K562 (cell line): ENCODE results near the gene UPK2. TPM values are rescaled to one million over a fixed set of nuclear protein-coding genes. Genes with fewer than 3 reads are reported as not detected.

Experiments used
- CREB5 ChIP-seq: fragments of 250-450 bp; sonication (Bioruptor Pico); IDR thresholded peaks from 2 replicates; pipeline ENCODE4 v1.5.0; 2020; ENCODE audit warnings: mild to moderate bottlenecking
- KAT2B ChIP-seq: IDR thresholded peaks from one replicate; pipeline ENCODE4 v1.6.1; 2012; ENCODE audit warnings: low read depth, mild to moderate bottlenecking, control low read depth, inconsistent platforms, low read length, moderate library complexity
- NCOA4 ChIP-seq: fragments of 450-650 bp; IDR thresholded peaks from 2 replicates; pipeline ENCODE4 v1.6.1; 2018; ENCODE audit warnings: mild to moderate bottlenecking; ENCODE audit not compliant: partially characterized antibody
- NUFIP1 ChIP-seq: fragments of 450-650 bp; IDR thresholded peaks from 2 replicates; pipeline ENCODE4 v1.6.1; 2018; ENCODE audit not compliant: partially characterized antibody
- SLC30A9 ChIP-seq: fragments of 250-450 bp; sonication (Bioruptor Pico); IDR thresholded peaks from 2 replicates; pipeline ENCODE4 v1.8.0; 2022; ENCODE audit warnings: mild to moderate bottlenecking, moderate library complexity
- SMARCA4 ChIP-seq: fragments of 450-650 bp; IDR thresholded peaks from 2 replicates; pipeline ENCODE4 v1.6.1; 2016
- SRSF7 ChIP-seq: fragments of 200-400 bp; formaldehyde crosslinking; optimal IDR thresholded peaks from 2 replicates; pipeline ENCODE3; 2017; ENCODE audit warnings: mild to moderate bottlenecking, low read depth, low read length
- ZBTB33 ChIP-seq: sonication (generic); formaldehyde crosslinking; IDR thresholded peaks from 2 replicates; pipeline ENCODE4 v1.8.1; 2023; ENCODE audit warnings: mild to moderate bottlenecking, missing genetic modification reagents
- polyA plus RNA-seq, 8 experiments: library from polyadenylated mRNA; depleted of rRNA in 4 of 8; stranded (reverse) in 5 of 8; unstranded in 3 of 8; fragments of >200 nt; fragmentation: Nextera tagmentation in 2 of 8; fragmentation: Illumina TruSeq in 1 of 8; extraction: Ambion mirVana in 2 of 8; extraction: Trizol in 1 of 8; gene quantifications; 2 replicates each; pipeline versions ENCODE4 v1.2.1 to v1.2.3, GENCODE V29; 2011 to 2014; ENCODE audit warnings: inconsistent platforms in 1 of 8, missing spikeins in 1 of 8
- total RNA-seq, 7 experiments: library from RNA; depleted of rRNA in 6 of 7; stranded (reverse); fragments of >200 nt in 6 of 7; fragmentation: Illumina TruSeq in 2 of 7; extraction: Trizol in 2 of 7; gene quantifications; 2 replicates each; pipeline versions ENCODE4 v1.2.1 to v1.2.3, GENCODE V29; 2011 to 2021; ENCODE audit warnings: low replicate concordance in 1 of 7
- TF ChIP-seq, protein P1 (sequence below): fragments of 150-350 bp; conservative IDR thresholded peaks from 2 replicates; pipeline ENCODE4 v1.6.1; 2014; ENCODE audit warnings: low read length
- TF ChIP-seq, protein P2 (sequence below): fragments of 450-650 bp; formaldehyde crosslinking; IDR thresholded peaks from 2 replicates; pipeline ENCODE4 v1.4.0; 2020; ENCODE audit warnings: mild to moderate bottlenecking
- TF ChIP-seq, protein P3 (sequence below): fragments of 200-800 bp; sonication (Bioruptor generic); IDR thresholded peaks from 2 replicates; pipeline ENCODE4 v1.6.1; 2017; ENCODE audit warnings: missing genetic modification characterization, missing compliant biosample characterization

UPK2 gene
- total and polyA plus RNA-seq, 9 of the 15 experiments (the other 6 are each of a cell fraction or from before 2014, with no cell fraction given), result not detected

GRCh38 chr11:118928101-118928869, 27.8 kb upstream of the UPK2 start (continued):
- TF ChIP-seq SLC30A9 (no peak), ZBTB33 (no peak), SRSF7 (no peak), NUFIP1 (no peak), SMARCA4 (peak; percentile 26; the same call in 1 of the 2 replicates), KAT2B (no peak), CREB5 (CRISPR knock-in tag) (no peak), NCOA4 (no peak)
- TF ChIP-seq, protein P1, sequence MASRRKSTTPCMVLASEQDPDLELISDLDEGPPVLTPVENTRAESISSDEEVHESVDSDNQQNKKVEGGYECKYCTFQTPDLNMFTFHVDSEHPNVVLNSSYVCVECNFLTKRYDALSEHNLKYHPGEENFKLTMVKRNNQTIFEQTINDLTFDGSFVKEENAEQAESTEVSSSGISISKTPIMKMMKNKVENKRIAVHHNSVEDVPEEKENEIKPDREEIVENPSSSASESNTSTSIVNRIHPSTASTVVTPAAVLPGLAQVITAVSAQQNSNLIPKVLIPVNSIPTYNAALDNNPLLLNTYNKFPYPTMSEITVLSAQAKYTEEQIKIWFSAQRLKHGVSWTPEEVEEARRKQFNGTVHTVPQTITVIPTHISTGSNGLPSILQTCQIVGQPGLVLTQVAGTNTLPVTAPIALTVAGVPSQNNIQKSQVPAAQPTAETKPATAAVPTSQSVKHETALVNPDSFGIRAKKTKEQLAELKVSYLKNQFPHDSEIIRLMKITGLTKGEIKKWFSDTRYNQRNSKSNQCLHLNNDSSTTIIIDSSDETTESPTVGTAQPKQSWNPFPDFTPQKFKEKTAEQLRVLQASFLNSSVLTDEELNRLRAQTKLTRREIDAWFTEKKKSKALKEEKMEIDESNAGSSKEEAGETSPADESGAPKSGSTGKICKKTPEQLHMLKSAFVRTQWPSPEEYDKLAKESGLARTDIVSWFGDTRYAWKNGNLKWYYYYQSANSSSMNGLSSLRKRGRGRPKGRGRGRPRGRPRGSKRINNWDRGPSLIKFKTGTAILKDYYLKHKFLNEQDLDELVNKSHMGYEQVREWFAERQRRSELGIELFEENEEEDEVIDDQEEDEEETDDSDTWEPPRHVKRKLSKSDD, result no peak
- TF ChIP-seq, protein P2, sequence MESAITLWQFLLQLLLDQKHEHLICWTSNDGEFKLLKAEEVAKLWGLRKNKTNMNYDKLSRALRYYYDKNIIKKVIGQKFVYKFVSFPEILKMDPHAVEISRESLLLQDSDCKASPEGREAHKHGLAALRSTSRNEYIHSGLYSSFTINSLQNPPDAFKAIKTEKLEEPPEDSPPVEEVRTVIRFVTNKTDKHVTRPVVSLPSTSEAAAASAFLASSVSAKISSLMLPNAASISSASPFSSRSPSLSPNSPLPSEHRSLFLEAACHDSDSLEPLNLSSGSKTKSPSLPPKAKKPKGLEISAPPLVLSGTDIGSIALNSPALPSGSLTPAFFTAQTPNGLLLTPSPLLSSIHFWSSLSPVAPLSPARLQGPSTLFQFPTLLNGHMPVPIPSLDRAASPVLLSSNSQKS (CRISPR knock-in tag), result no peak
- TF ChIP-seq, protein P3, sequence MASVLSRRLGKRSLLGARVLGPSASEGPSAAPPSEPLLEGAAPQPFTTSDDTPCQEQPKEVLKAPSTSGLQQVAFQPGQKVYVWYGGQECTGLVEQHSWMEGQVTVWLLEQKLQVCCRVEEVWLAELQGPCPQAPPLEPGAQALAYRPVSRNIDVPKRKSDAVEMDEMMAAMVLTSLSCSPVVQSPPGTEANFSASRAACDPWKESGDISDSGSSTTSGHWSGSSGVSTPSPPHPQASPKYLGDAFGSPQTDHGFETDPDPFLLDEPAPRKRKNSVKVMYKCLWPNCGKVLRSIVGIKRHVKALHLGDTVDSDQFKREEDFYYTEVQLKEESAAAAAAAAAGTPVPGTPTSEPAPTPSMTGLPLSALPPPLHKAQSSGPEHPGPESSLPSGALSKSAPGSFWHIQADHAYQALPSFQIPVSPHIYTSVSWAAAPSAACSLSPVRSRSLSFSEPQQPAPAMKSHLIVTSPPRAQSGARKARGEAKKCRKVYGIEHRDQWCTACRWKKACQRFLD (CRISPR knock-in tag), result no peak
